Hepatocyte (in vitro differentiated cells): ENCODE results near the gene ERBB4.

Source experiments
- EZH2 ChIP-seq: fragments of 200-600 bp; sonication (generic); IDR thresholded peaks from 2 replicates; pipeline ENCODE4 v1.6.1; 2016; ENCODE audit warnings: antibody characterized with exemption, mild to moderate bottlenecking, borderline replicate concordance
- TF ChIP-seq, protein P1 (sequence below): fragments of 200-600 bp; sonication (generic); IDR thresholded peaks from 2 replicates; pipeline ENCODE4 v1.5.1; 2016; ENCODE audit warnings: antibody characterized with exemption, mild to moderate bottlenecking; ENCODE audit not compliant: poor library complexity

DNA sequence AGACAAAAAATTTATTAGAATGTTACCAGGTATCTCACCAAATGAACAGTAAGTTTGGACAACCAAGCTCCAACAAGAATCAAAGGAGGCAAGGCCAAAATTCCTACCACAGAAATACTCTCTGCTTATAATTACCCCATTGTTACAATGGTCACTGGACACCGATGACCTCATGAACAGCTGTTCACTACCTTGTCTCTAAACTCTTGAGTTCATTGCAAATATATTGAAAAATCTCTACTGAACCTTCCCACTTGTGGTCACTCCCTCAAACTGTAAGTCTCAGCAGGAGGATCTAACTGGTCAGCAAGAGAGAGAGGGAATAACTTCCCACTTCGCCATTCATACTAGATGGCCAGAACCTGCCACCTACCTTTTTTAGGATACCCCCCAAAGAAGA, 50.0 kb downstream of the ERBB4 start:
- TF ChIP-seq, protein P1, sequence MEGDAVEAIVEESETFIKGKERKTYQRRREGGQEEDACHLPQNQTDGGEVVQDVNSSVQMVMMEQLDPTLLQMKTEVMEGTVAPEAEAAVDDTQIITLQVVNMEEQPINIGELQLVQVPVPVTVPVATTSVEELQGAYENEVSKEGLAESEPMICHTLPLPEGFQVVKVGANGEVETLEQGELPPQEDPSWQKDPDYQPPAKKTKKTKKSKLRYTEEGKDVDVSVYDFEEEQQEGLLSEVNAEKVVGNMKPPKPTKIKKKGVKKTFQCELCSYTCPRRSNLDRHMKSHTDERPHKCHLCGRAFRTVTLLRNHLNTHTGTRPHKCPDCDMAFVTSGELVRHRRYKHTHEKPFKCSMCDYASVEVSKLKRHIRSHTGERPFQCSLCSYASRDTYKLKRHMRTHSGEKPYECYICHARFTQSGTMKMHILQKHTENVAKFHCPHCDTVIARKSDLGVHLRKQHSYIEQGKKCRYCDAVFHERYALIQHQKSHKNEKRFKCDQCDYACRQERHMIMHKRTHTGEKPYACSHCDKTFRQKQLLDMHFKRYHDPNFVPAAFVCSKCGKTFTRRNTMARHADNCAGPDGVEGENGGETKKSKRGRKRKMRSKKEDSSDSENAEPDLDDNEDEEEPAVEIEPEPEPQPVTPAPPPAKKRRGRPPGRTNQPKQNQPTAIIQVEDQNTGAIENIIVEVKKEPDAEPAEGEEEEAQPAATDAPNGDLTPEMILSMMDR: no peak
- no peak for TF ChIP-seq EZH2
